ENCODE results near the gene NACC1. TPM values are rescaled to one million over a fixed set of nuclear protein-coding genes. Genes with fewer than 3 reads are reported as not detected.
A peak's percentile ranks its signal among the peaks of the same experiment; 100 is the strongest.

The NACC1 gene
- total and polyA plus RNA-seq, 2 of the 8 experiments (the other 6 are each of a cell fraction or from before 2014, with no cell fraction given) = 234 to 301 TPM

DNA sequence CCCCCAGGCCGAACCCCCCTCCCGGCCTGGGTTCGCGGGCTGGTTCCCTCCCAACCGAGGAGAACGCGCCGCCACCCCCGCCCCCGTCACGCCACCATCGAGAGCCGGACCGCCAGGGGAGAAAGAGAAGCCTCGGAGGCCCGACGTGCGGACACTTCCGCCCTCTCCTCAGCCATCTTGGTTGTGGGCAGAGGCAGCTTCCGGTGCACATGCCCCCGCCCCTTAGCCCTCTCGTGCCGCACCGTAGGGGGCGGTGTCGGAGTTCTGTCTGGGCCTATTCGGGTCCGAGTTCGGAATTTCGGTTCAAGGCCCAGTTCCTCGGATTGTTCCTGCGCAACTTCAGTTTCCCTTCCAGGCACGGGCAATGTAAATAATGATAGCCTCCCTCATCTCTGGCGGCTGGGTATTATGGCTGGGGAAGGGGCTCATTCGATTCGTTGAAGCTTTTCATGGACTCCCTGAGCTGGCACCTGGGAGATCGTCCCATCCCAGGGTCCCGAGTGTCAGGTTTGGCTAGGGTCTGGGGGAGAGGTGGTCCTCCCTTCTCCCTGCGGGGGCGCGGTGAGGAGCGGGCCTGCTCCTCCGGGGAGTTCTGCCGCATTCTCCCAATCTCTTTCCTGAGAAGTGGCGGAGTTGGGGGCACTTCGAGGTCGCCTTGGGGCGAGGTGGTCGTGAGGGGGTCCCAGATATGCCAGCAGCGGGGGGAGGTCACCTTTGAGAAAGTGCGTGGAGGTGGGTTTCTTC is 32.3 kb downstream of the NACC1 start, which contains the start of the genes IER2 and STX10:
TSS of gene IER2 (plus strand) at position 225 of the 744 bp plus-strand sequence. CDS start 2,776 bp downstream, outside the sequence.
TSS of gene STX10 (minus strand) at position 189 of the 744 bp plus-strand sequence. CDS start 202 bp downstream, outside the sequence.
- Histone ChIP-seq H3K4ac (replicated peaks; ENCODE audit: insufficient read length, low read depth, low read length) (peak within 1 kb of the TSS; percentile 98), H3K56ac (replicated peaks; ENCODE audit: insufficient read length, low read depth, low read length) (peak within 1 kb of the TSS; percentile 98)
- 1% methylated on average over 38 of the region's 51 CpGs; no CpG with 5 or more reads in 1 of the 2 experiments for WGBS, 2 experiments (ENCODE audit: extremely low coverage in 1 of 2, insufficient coverage in 1 of 2, insufficient read length in 1 of 2, insufficient replicate concordance in 2 of 2, low coverage in 1 of 2, low lambda C conversion rate in 2 of 2, missing lambda C conversion rate in 1 of 2)
- peak; percentile 78 for TF ChIP-seq TAF1 (IDR thresholded peaks at IDR 0.05; ENCODE audit: low read depth, low read length)
- TF ChIP-seq RXRA (IDR thresholded peaks at IDR 0.05; ENCODE audit: insufficient read depth, low read depth, low read length) = no peak
- TF ChIP-seq TAF7 (optimal IDR thresholded peaks at IDR 0.05; ENCODE audit: borderline replicate concordance, low read depth, low read length) = peak; percentile 30

More for the DNA sequence above, 32.3 kb downstream of the NACC1 start, which contains the start of the genes IER2 and STX10:
- Histone ChIP-seq H4K5ac (ENCODE audit: insufficient read length, low read depth, low read length) (peak within 1 kb of the TSS; percentile 99), H2AFZ (ENCODE audit: low read length) (peak within 1 kb of the TSS; percentile 18; the same call in 1 of the 2 replicates), H3K79me2 (ENCODE audit: control insufficient read depth in 1 of 2, insufficient read depth in 2 of 2, low read length in 2 of 2) (peaks cover 17 to 46% of the 10 kb centered on the region in 2 experiments), H2BK15ac (ENCODE audit: low read length) (peak within 1 kb of the TSS; percentile 95; the same call in 1 of the 2 replicates), H3K14ac (ENCODE audit: insufficient read length) (peak within 1 kb of the TSS; percentile 78), H3K79me1 (ENCODE audit: low read depth, low read length) (peaks cover 8% of the 10 kb centered on the region), H4K8ac (ENCODE audit: extremely low read depth, insufficient read depth, low read length) (peak within 1 kb of the TSS; percentile 88), H2BK5ac (ENCODE audit: low read depth, low read length) (peak within 1 kb of the TSS; percentile 96), H3K23me2 (ENCODE audit: low read depth, low read length) (peaks cover 23% of the 10 kb centered on the region), H3K4me3 (ENCODE audit: extremely low read depth in 1 of 4, insufficient read depth in 2 of 4, low read depth in 3 of 4, low read length in 4 of 4) (peak within 1 kb of the TSS; percentile 87 to 97 (median 94)), H3K4me1 (replicated peaks in 1 of 4; ENCODE audit: control insufficient read depth in 3 of 4, insufficient read depth in 4 of 4, low read length in 3 of 4) (peaks cover 0 to 6% (median 3%) of the 10 kb centered on the region in 4 experiments; a peak in 3 of 7 replicates), H3K18ac (ENCODE audit: extremely low read depth, low read length) (peak within 1 kb of the TSS; percentile 99), H3K4me2 (ENCODE audit: insufficient read depth in 1 of 2, low read depth in 2 of 2, low read length in 2 of 2) (peak within 1 kb of the TSS; percentile 82 to 91), H3K9me3 (ENCODE audit: insufficient read depth in 2 of 2, low read depth in 1 of 2, low read length in 1 of 2) (no peaks in the 10 kb centered on the region), H2BK12ac (ENCODE audit: low read depth, low read length) (peak within 1 kb of the TSS; percentile 90), H2AK5ac (ENCODE audit: low read depth, low read length) (0 out of 2 replicates have a peak within 1 kb of the TSS, but pooled peaks have one; percentile 48), H3K27ac (ENCODE audit: low read depth, low read length) (peak within 1 kb of the TSS; percentile 79), H4K20me1 (replicated peaks in 1 of 2; ENCODE audit: control insufficient read depth in 1 of 2, insufficient read depth in 2 of 2, low read length in 2 of 2) (peaks cover 7 to 13% of the 10 kb centered on the region in 2 experiments), H3K36me3 (ENCODE audit: control insufficient read depth in 2 of 4, insufficient read depth in 4 of 4, low read length in 3 of 4) (peaks cover 0 to 7% (median 2%) of the 10 kb centered on the region in 4 experiments; a peak in 2 of 8 replicates), H2BK120ac (replicated peaks; ENCODE audit: low read depth, low read length) (peak within 1 kb of the TSS; percentile 83), H3K9ac (replicated peaks in 1 of 4; ENCODE audit: extremely low read depth in 1 of 4, low read depth in 3 of 4, low read length in 3 of 4) (peak within 1 kb of the TSS; percentile 62 to 86 (median 86)), H3K23ac (ENCODE audit: insufficient read length) (no peak within 1 kb of the TSS), H4K91ac (replicated peaks; ENCODE audit: insufficient read length, low read length) (peak within 1 kb of the TSS; percentile 98), H3K27me3 (replicated peaks in 1 of 4; ENCODE audit: control insufficient read depth in 3 of 4, extremely low read depth in 1 of 4, insufficient read depth in 3 of 4, low read length in 3 of 4) (no peaks in the 10 kb centered on the region; a peak in 1 of 7 replicates), H2BK20ac (ENCODE audit: low read length) (peak within 1 kb of the TSS; percentile 80; the same call in 1 of the 2 replicates)
- CTCF ChIA-PET (ENCODE audit: partially characterized antibody) = interaction anchor here (0.7 to 2.5 kb wide), 4 partner anchors 14 to 113 kb away, joined by 3 to 5 read pairs (median 3); no protein-coding TSS in a partner anchor
- FAIRE-seq = no peak
- DNase-seq (ENCODE audit: low read depth in 1 of 2, low spot score in 2 of 2) = peak in 1 of 2 experiments; percentile 91
- POLR2A ChIA-PET (ENCODE audit: partially characterized antibody) = interaction anchor here (0.6 to 9.6 kb wide), 15 partner anchors 9 to 212 kb away, joined by 3 to 530 read pairs (median 9); partner anchors contain the start of genes CALR, NACC1, RAD23A and TRMT1

All from H1 (cell line).